Trophoblast cell (in vitro differentiated cells and primary cell): ENCODE results near the gene BICD1.

Experiments
- DNase-seq, 2 donors: peaks; one replicate each; pipeline ENCODE4 v3.0.0-alpha.2; 2016
- H2AFZ ChIP-seq: 2 replicates; pipeline ENCODE4 v1.6.1; 2013; ENCODE audit warnings: low read length, moderate library complexity, mild to moderate bottlenecking; ENCODE audit not compliant: insufficient read depth, poor library complexity
- H2AK5ac ChIP-seq: 2 replicates; pipeline ENCODE4 v1.6.1; 2013; ENCODE audit warnings: mild to moderate bottlenecking, low read length
- H2BK120ac ChIP-seq: 2 replicates; pipeline ENCODE4 v1.6.1; 2013; ENCODE audit warnings: low read length, mild to moderate bottlenecking, moderate library complexity; ENCODE audit not compliant: insufficient read depth, poor library complexity
- H2BK12ac ChIP-seq: 2 replicates; pipeline ENCODE4 v1.6.1; 2013; ENCODE audit warnings: mild to moderate bottlenecking, low read length, moderate library complexity
- H2BK5ac ChIP-seq: 2 replicates; pipeline ENCODE4 v1.6.1; 2013; ENCODE audit warnings: low read length, low read depth, moderate library complexity, mild to moderate bottlenecking; ENCODE audit not compliant: poor library complexity
- H3K14ac ChIP-seq: 2 replicates; pipeline ENCODE4 v1.6.1; 2013; ENCODE audit warnings: mild to moderate bottlenecking, low read length
- H3K18ac ChIP-seq: 2 replicates; pipeline ENCODE4 v1.6.1; 2013; ENCODE audit warnings: mild to moderate bottlenecking, low read length
- H3K23ac ChIP-seq: 2 replicates; pipeline ENCODE4 v1.6.1; 2013; ENCODE audit warnings: low read length
- H3K27ac ChIP-seq: 2 replicates; pipeline ENCODE4 v1.5.1; 2013; ENCODE audit warnings: low read depth, mild to moderate bottlenecking, inconsistent platforms, low read length, moderate library complexity
- H3K27me3 ChIP-seq: 2 replicates; pipeline ENCODE4 v1.6.1; 2013; ENCODE audit warnings: inconsistent platforms, mild to moderate bottlenecking, low read length, moderate library complexity; ENCODE audit not compliant: insufficient read depth
- H3K36me3 ChIP-seq, 2 experiments: 1 replicate in 1 of 2; 2 replicates in 1 of 2; pipeline ENCODE4 v1.6.1; 2013; ENCODE audit warnings: low read length in 2 of 2, mild to moderate bottlenecking in 2 of 2, moderate library complexity in 1 of 2; ENCODE audit not compliant: insufficient read depth in 2 of 2, control insufficient read depth in 1 of 2
- H3K4ac ChIP-seq: 2 replicates; pipeline ENCODE4 v1.6.1; 2013; ENCODE audit warnings: low read depth, mild to moderate bottlenecking, low read length, moderate library complexity
- H3K4me1 ChIP-seq, 2 experiments: 1 replicate in 1 of 2; 2 replicates in 1 of 2; pipeline ENCODE4 v1.6.1; 2013; ENCODE audit warnings: low read length in 2 of 2, mild to moderate bottlenecking in 2 of 2, moderate library complexity in 1 of 2; ENCODE audit not compliant: insufficient read depth in 2 of 2, control insufficient read depth in 1 of 2
- H3K4me2 ChIP-seq: 2 replicates; pipeline ENCODE4 v1.6.1; 2013; ENCODE audit warnings: inconsistent platforms, mild to moderate bottlenecking, low read length, moderate library complexity
- H3K4me3 ChIP-seq: 2 replicates; pipeline ENCODE4 v1.5.1; 2013; ENCODE audit warnings: mild to moderate bottlenecking, low read depth, low read length, inconsistent platforms
- H3K79me1 ChIP-seq: one replicate; pipeline ENCODE4 v1.6.1; 2013; ENCODE audit warnings: low read length
- H3K79me2 ChIP-seq: 2 replicates; pipeline ENCODE4 v1.6.1; 2013; ENCODE audit warnings: low read length, mild to moderate bottlenecking; ENCODE audit not compliant: control insufficient read depth, insufficient read depth, poor library complexity
- H3K9ac ChIP-seq: 2 replicates; pipeline ENCODE4 v1.6.1; 2013; ENCODE audit warnings: mild to moderate bottlenecking, low read length
- H3K9me3 ChIP-seq: 2 replicates; pipeline ENCODE4 v1.6.1; 2013; ENCODE audit warnings: low read depth, mild to moderate bottlenecking, control low read depth, inconsistent platforms, low read length; ENCODE audit not compliant: insufficient read depth
- H4K12ac ChIP-seq: 2 replicates; pipeline ENCODE4 v1.6.1; 2013; ENCODE audit warnings: low read depth, mild to moderate bottlenecking, low read length, moderate library complexity
- H4K8ac ChIP-seq: 2 replicates; pipeline ENCODE4 v1.6.1; 2013; ENCODE audit warnings: low read depth, mild to moderate bottlenecking, low read length, moderate library complexity
- H4K91ac ChIP-seq: one replicate; pipeline ENCODE4 v1.6.1; 2013; ENCODE audit warnings: low read depth, mild to moderate bottlenecking, low read length, moderate library complexity
- WGBS: extraction: QIAGEN DNeasy Blood & Tissue Kit; methylation state at CpG from one replicate; pipeline ENCODE4 v1.1.7; 2013; ENCODE audit warnings: missing lambda C conversion rate; ENCODE audit not compliant: insufficient read length, insufficient coverage; ENCODE audit errors: extremely low coverage; 5-methylcytosine and 5-hydroxymethylcytosine counted together

Gene BICD1

GRCh38 chr12:32072102-32072501, 34.5 kb upstream of the BICD1 start:
- no peak for DNase-seq
- Histone ChIP-seq H3K9ac (no peak overlapping the region), H3K79me1 (no peaks in the 10 kb centered on the region), H3K4me3 (no peak overlapping the region), H3K14ac (no peak overlapping the region), H3K36me3 (no peaks in the 10 kb centered on the region), H2BK5ac (no peak overlapping the region), H3K18ac (no peak overlapping the region), H2AK5ac (no peak overlapping the region), H3K9me3 (no peaks in the 10 kb centered on the region), H3K79me2 (no peaks in the 10 kb centered on the region), H4K12ac (no peak overlapping the region), H3K23ac (no peak overlapping the region), H2BK12ac (no peak overlapping the region), H2BK120ac (no peak overlapping the region), H3K4me2 (no peak overlapping the region), H3K4me1 (no peaks in the 10 kb centered on the region), H2AFZ (no peak overlapping the region), H3K27me3 (no peaks in the 10 kb centered on the region), H3K27ac (no peak overlapping the region), H3K4ac (no peak overlapping the region), H4K91ac (no peak overlapping the region), H4K8ac (no peak overlapping the region)
- WGBS = no CpG with 5 or more reads among the region's 6 CpGs

GRCh38 chr12:32074432-32074831, 32.2 kb upstream of the BICD1 start:
- H2AFZ ChIP-seq = no peak overlapping the region
- H3K14ac ChIP-seq = no peak overlapping the region
- no peaks in the 10 kb centered on the region for H3K79me1 ChIP-seq
- no peak overlapping the region for H2AK5ac ChIP-seq
- no peaks in the 10 kb centered on the region for H3K27me3 ChIP-seq
- no peak overlapping the region for H2BK120ac ChIP-seq
- no peak overlapping the region for H3K4me2 ChIP-seq
- H3K23ac ChIP-seq = no peak overlapping the region
- no peak overlapping the region for H3K18ac ChIP-seq
- H3K36me3 ChIP-seq = no peaks in the 10 kb centered on the region
- H3K27ac ChIP-seq = no peak overlapping the region
- H4K12ac ChIP-seq = no peak overlapping the region
- H2BK12ac ChIP-seq = no peak overlapping the region
- H3K9me3 ChIP-seq = no peaks in the 10 kb centered on the region
- H4K8ac ChIP-seq = no peak overlapping the region
- no peak overlapping the region for H2BK5ac ChIP-seq
- H3K4me1 ChIP-seq = no peaks in the 10 kb centered on the region
- no peak for DNase-seq
- H3K4ac ChIP-seq = no peak overlapping the region
- H3K79me2 ChIP-seq = no peaks in the 10 kb centered on the region
- H3K9ac ChIP-seq = no peak overlapping the region
- no peak overlapping the region for H4K91ac ChIP-seq
- H3K4me3 ChIP-seq = no peak overlapping the region

- no peak overlapping the region for H2AK5ac ChIP-seq
- no peak overlapping the region for H2AFZ ChIP-seq
- H4K12ac ChIP-seq = no peak overlapping the region
- no peaks in the 10 kb centered on the region for H3K79me2 ChIP-seq
- H3K4ac ChIP-seq = no peak overlapping the region
- peaks cover 0 to 2% of the 10 kb centered on the region in 2 experiments for H3K4me1 ChIP-seq
- no peak overlapping the region for H3K18ac ChIP-seq
- H2BK120ac ChIP-seq = no peak overlapping the region
- no peak overlapping the region for H3K4me3 ChIP-seq
- H3K36me3 ChIP-seq = no peaks in the 10 kb centered on the region
- H3K9me3 ChIP-seq = no peaks in the 10 kb centered on the region
- H2BK12ac ChIP-seq = no peak overlapping the region
- H3K27ac ChIP-seq = no peak overlapping the region
- no peak overlapping the region for H3K9ac ChIP-seq
- H4K8ac ChIP-seq = no peak overlapping the region
- H3K14ac ChIP-seq = no peak overlapping the region
- H3K23ac ChIP-seq = no peak overlapping the region
- no peaks in the 10 kb centered on the region for H3K79me1 ChIP-seq
- H2BK5ac ChIP-seq = no peak overlapping the region
- H3K4me2 ChIP-seq = no peak overlapping the region
- H3K27me3 ChIP-seq = no peaks in the 10 kb centered on the region
- no peak for DNase-seq
- H4K91ac ChIP-seq = no peak overlapping the region
- WGBS = no CpG with 5 or more reads among the region's 4 CpGs
These were observed 29.7 kb upstream of the BICD1 start for GRCh38 chr12:32076941-32077340.

DNA sequence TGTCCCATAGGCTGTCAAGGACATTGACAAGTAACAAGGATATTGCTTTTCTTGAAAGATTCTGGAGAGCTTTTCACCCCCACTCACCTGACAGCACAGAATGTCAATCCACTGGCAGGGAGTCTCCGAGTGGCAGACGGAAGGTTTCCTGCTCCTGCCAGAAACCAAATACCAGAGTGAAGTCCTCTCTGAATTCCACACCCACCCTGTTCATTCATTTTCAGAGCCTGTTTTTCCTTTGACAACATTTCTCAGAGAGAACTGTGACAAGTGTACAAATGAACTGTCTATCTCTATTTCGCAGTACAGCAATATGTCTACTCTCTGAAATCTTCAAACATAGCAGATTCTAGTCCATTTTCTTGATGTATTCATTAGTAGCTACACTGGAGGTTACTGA, 26.2 kb upstream of the BICD1 start:
- no peak overlapping the region for H3K4me2 ChIP-seq
- no peak overlapping the region for H3K27ac ChIP-seq
- no peak overlapping the region for H3K18ac ChIP-seq
- H3K27me3 ChIP-seq = no peaks in the 10 kb centered on the region
- H2BK5ac ChIP-seq = no peak overlapping the region
- WGBS = no CpG with 5 or more reads among the region's 3 CpGs
- no peak overlapping the region for H2AFZ ChIP-seq
- H3K4me1 ChIP-seq = peaks cover 0 to 2% of the 10 kb centered on the region in 2 experiments
- H3K79me1 ChIP-seq = no peaks in the 10 kb centered on the region
- no peak for DNase-seq
- H3K9ac ChIP-seq = no peak overlapping the region
- no peaks in the 10 kb centered on the region for H3K9me3 ChIP-seq
- no peak overlapping the region for H4K91ac ChIP-seq
- no peak overlapping the region for H2AK5ac ChIP-seq
- no peak overlapping the region for H4K8ac ChIP-seq
- H3K36me3 ChIP-seq = no peaks in the 10 kb centered on the region
- no peak overlapping the region for H3K4ac ChIP-seq
- no peaks in the 10 kb centered on the region for H3K79me2 ChIP-seq
- H2BK12ac ChIP-seq = no peak overlapping the region
- no peak overlapping the region for H2BK120ac ChIP-seq
- H3K4me3 ChIP-seq = no peak overlapping the region
- no peak overlapping the region for H4K12ac ChIP-seq
- H3K14ac ChIP-seq = no peak overlapping the region
- H3K23ac ChIP-seq = no peak overlapping the region
